GM12865 (cell line): ENCODE data around the gene TMPO.
"Not testable (repeated sequence)": the region's sequence is repeated elsewhere in the genome, so short reads cannot be mapped to it uniquely, and the experiment has no call there.

Source experiments
- DNase-seq: peaks from one replicate; pipeline ENCODE4 v3.0.0; 2010; ENCODE audit warnings: low read depth
- H3K4me3 ChIP-seq: 2 replicates; pipeline ENCODE4 v1.5.1; 2011; ENCODE audit warnings: mild to moderate bottlenecking, low read depth, low read length, control low read depth
- CTCF ChIP-seq: IDR thresholded peaks from 2 replicates; pipeline ENCODE4 v1.5.1; 2011; ENCODE audit warnings: low read length, control low read depth, low read depth, inconsistent platforms; ENCODE audit not compliant: insufficient read depth; ENCODE audit errors: missing control alignments

The TMPO gene

GRCh38 chr12:98592825-98593322 lies 77.5 kb downstream of the TMPO start:
- DNase-seq = no peak
- H3K4me3 ChIP-seq = peak overlapping the region; percentile 67
- TF ChIP-seq CTCF = no peak

- DNase-seq = peak; percentile 99
- no peak for TF ChIP-seq CTCF
- H3K4me3 ChIP-seq = peak within 1 kb of the TSS; percentile 67
These were observed 78.1 kb downstream of the TMPO start, which contains the start of gene SLC25A3 for GRCh38 chr12:98593351-98594049. Gene SLC25A3 (plus strand): TSS chr12:98593686. CDS start chr12:98593979, 293 bp downstream.

DNA sequence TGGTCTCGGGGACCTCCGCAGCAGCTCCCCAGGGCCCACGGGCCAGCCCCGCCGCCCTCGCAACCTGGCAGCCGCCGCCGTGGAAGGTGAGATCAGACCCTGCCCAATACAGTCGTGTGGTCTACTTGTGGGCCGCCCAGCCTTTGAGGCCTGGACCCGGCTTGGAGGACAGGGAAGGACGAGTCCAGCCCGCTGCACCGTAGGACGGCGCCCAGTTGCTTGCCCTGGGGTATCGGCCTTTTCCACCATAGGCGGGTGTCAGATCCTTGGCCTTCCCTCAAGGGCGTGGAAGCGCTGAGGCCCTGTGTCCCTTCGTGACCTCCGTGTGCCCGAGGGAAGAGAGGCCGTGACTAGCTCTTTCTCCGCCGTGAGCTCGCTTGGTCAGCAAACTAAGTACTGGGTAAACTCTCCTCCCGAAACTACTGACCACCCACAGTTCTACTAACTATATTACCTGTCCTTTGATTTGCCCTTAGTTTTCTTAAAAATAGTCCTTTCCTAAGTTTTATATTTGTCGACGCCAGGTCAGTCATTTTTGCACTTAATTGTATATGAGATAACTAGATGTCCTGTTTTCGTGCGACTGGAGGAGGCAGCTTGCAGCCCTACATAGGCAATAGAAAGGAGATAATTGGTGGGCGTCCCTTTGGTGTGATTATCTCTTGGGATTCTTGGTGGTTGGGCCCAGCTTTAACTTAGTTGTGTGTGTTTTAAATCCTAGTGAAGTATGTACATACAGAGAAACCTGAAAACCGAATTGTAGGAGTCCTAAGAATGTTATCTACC lies 78.9 kb downstream of the TMPO start:
- peak overlapping the region; percentile 65 for H3K4me3 ChIP-seq
- peak; percentile 18 for DNase-seq
- TF ChIP-seq CTCF = no peak

DNA sequence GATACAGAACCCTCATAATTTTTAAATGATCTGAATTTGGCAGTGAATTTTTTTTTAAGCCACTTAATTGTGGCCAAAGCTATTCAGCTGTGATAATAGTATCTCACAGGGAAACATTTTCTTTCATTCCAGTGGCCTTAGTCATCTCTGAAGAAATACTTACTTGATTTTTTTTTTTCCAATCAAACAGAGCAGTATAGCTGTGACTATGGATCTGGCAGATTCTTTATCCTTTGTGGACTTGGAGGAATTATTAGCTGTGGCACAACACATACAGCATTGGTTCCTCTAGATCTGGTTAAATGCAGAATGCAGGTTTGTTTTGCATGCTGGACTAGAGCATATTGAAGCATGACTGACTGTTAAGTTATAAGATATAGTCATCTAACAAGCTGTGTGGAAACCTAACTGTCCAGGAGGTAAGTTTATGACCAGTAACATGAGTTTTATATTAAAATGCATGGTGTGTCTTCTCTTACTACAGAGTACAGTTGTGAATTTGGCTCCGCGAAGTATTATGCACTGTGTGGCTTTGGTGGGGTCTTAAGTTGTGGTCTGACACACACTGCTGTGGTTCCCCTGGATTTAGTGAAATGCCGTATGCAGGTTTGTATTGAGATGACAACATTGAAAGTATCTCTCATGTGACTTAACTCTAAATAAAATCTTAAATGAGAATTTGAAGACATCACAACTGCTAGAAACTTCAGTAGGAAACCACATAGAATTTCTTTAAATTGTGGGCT lies 80.0 kb downstream of the TMPO start:
- peak overlapping the region; percentile 65 for H3K4me3 ChIP-seq
- no peak for DNase-seq

DNA sequence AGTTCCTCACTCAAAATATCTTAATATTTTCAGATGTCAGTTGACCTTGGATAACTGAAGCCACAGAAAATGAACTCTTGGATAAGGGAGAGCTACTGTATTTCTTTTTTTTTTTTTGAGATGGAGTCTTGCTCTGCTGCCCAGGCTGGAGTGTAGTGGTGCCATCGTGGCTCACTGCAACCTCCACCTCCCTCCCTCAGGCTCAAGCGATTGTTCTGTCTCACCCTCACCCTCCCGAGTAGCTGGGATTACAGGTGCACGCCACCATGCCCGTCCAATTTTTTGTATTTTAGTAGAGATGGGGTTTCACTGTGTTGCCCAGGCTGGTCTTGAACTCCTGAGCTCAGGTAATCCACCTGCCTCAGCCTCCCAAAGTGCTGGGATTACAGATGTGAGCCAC lies 81.9 kb downstream of the TMPO start:
- not testable (repeated sequence) for DNase-seq, H3K4me3 ChIP-seq

More for the DNA sequence above, 80.0 kb downstream of the TMPO start:
- TF ChIP-seq CTCF = no peak
